Measurements from ENCODE around the gene SCGB3A2. TPM values are rescaled to one million over a fixed set of nuclear protein-coding genes. Genes with fewer than 3 reads are reported as not detected.
"Not testable (repeated sequence)": the region's sequence is repeated elsewhere in the genome, so short reads cannot be mapped to it uniquely, and the experiment has no call there.

Gene SCGB3A2
- polyA plus RNA-seq, 1 of the 3 experiments (the other 2 are of a cell fraction), result not detected

- CTCF ChIA-PET, result not testable (repeated sequence)
Measured at GRCh38 chr5:147872744-147873435, 5.6 kb upstream of the SCGB3A2 start.

GRCh38 chr5:147874118-147874875 lies 4.2 kb upstream of the SCGB3A2 start:
- H3K9me3 ChIP-seq; H3K79me2 ChIP-seq (ENCODE audit: insufficient read depth); POLR2A ChIA-PET; DNase-seq; H3K27ac ChIP-seq (ENCODE audit: low read depth in 2 of 2, low read length in 1 of 2); H3K4me1 ChIP-seq (ENCODE audit: control insufficient read depth in 1 of 2, insufficient read depth in 2 of 2, low read depth in 1 of 2, low read length in 1 of 2); H3K36me3 ChIP-seq (replicated peaks in 1 of 2; ENCODE audit: control insufficient read depth in 1 of 2, insufficient read depth in 2 of 2, low read length in 1 of 2); H3K9ac ChIP-seq; H3K27me3 ChIP-seq (ENCODE audit: insufficient read depth); H2AFZ ChIP-seq (ENCODE audit: low read depth); H3K4me3 ChIP-seq (ENCODE audit: low read depth in 2 of 2, low read length in 1 of 2); H4K20me1 ChIP-seq (ENCODE audit: insufficient read depth); H3K9me2 ChIP-seq; H3K4me2 ChIP-seq; H3F3A ChIP-seq (replicated peaks; ENCODE audit: insufficient read depth): not testable (repeated sequence)
- CTCF ChIA-PET, result interaction anchor here (1.1 to 1.2 kb wide), 2 partner anchors 12 to 16 kb away, joined by 5 to 7 read pairs; no protein-coding TSS in a partner anchor
- WGBS (ENCODE audit: low lambda C conversion rate), result 66% methylated on average over 8 of the region's 8 CpGs

More at GRCh38 chr5:147872744-147873435, 5.6 kb upstream of the SCGB3A2 start:
- H3K4me3 ChIP-seq (ENCODE audit: low read depth in 2 of 2, low read length in 1 of 2); POLR2A ChIA-PET; H3K27ac ChIP-seq (ENCODE audit: low read depth in 2 of 2, low read length in 1 of 2); H3K4me2 ChIP-seq; H3K9me3 ChIP-seq; DNase-seq; H2AFZ ChIP-seq (ENCODE audit: low read depth); H4K20me1 ChIP-seq (ENCODE audit: insufficient read depth); H3K4me1 ChIP-seq (ENCODE audit: control insufficient read depth in 1 of 2, insufficient read depth in 2 of 2, low read depth in 1 of 2, low read length in 1 of 2); H3K27me3 ChIP-seq (ENCODE audit: insufficient read depth); H3K9me2 ChIP-seq; H3F3A ChIP-seq (replicated peaks; ENCODE audit: insufficient read depth); H3K79me2 ChIP-seq (ENCODE audit: insufficient read depth); H3K36me3 ChIP-seq (replicated peaks in 1 of 2; ENCODE audit: control insufficient read depth in 1 of 2, insufficient read depth in 2 of 2, low read length in 1 of 2); H3K9ac ChIP-seq: not testable (repeated sequence)
- WGBS (ENCODE audit: low lambda C conversion rate), result 73% methylated on average over 16 of the region's 16 CpGs

- POLR2A ChIA-PET, result no interaction called here
- no peaks in the 10 kb centered on the region for H3K79me2 ChIP-seq (ENCODE audit: insufficient read depth)
- H4K20me1 ChIP-seq (ENCODE audit: insufficient read depth), result no peaks in the 10 kb centered on the region
- CTCF ChIA-PET, result interaction anchor here (1.1 to 1.2 kb wide), 2 partner anchors 12 to 17 kb away, joined by 5 to 7 read pairs; no protein-coding TSS in a partner anchor
- DNase-seq, result no peak
- H3K9me3 ChIP-seq, result no peaks in the 10 kb centered on the region
- H3K36me3 ChIP-seq (replicated peaks in 1 of 2; ENCODE audit: control insufficient read depth in 1 of 2, insufficient read depth in 2 of 2, low read length in 1 of 2), result no peaks in the 10 kb centered on the region
- no peak overlapping the region for H3K9ac ChIP-seq
- no peaks in the 10 kb centered on the region for H3K27me3 ChIP-seq (ENCODE audit: insufficient read depth)
- H3K4me3 ChIP-seq (ENCODE audit: low read depth in 2 of 2, low read length in 1 of 2), result no peak overlapping the region
- TF ChIP-seq FOXM1 (IDR thresholded peaks at IDR 0.05; ENCODE audit: low read depth), result no peak
- no peak for TF ChIP-seq GABPA (IDR thresholded peaks at IDR 0.05; ENCODE audit: low read depth)
- no peak for TF ChIP-seq TAF1 (IDR thresholded peaks at IDR 0.05; ENCODE audit: borderline replicate concordance, low read depth, low read length)
- TF ChIP-seq RXRA (IDR thresholded peaks at IDR 0.05; ENCODE audit: borderline replicate concordance, low read depth), result no peak
- TF ChIP-seq ZBTB33 (IDR thresholded peaks at IDR 0.05; ENCODE audit: borderline replicate concordance, low read depth), result no peak
- no peak for TF ChIP-seq GATA2 (CRISPR knock-in tag; IDR thresholded peaks at IDR 0.05)
- no peak for TF ChIP-seq FOSL2 (IDR thresholded peaks at IDR 0.05; ENCODE audit: borderline replicate concordance, low read depth)
- no peak for TF ChIP-seq PBX3 (IDR thresholded peaks at IDR 0.05)
- TF ChIP-seq ELF1 (IDR thresholded peaks at IDR 0.05), result no peak
- no peak for TF ChIP-seq POLR2AphosphoS5 (IDR thresholded peaks at IDR 0.05; ENCODE audit: low read depth, low read length)
- TF ChIP-seq EZH2phosphoT487 (IDR thresholded peaks at IDR 0.05; ENCODE audit: borderline replicate concordance, low read depth), result no peak
- H3K4me1 ChIP-seq (ENCODE audit: control insufficient read depth in 1 of 2, insufficient read depth in 2 of 2, low read depth in 1 of 2, low read length in 1 of 2), result no peaks in the 10 kb centered on the region
- no peaks in the 10 kb centered on the region for H3K9me2 ChIP-seq
- 6% methylated on average over 3 of the region's 3 CpGs for whole genome bisulfite sequencing (ENCODE audit: low lambda C conversion rate)
- no peak overlapping the region for H3K4me2 ChIP-seq
- no peak overlapping the region for H3K27ac ChIP-seq (ENCODE audit: low read depth in 2 of 2, low read length in 1 of 2)
- no peaks in the 10 kb centered on the region for H3F3A ChIP-seq (replicated peaks; ENCODE audit: insufficient read depth)
- no peak overlapping the region for H2AFZ ChIP-seq (ENCODE audit: low read depth)
Measured at GRCh38 chr5:147874910-147875367, 3.6 kb upstream of the SCGB3A2 start.

Data from SK-N-SH (cell line).